ENCODE results near the gene CLCN2. TPM values are rescaled to one million over a fixed set of nuclear protein-coding genes. Genes with fewer than 3 reads are reported as not detected.
A peak's percentile ranks its signal among the peaks of the same experiment; 100 is the strongest.

The CLCN2 gene
- total RNA-seq, 2 donors from 2014 or later, result 6.5 to 10.5 TPM

GRCh38 chr3:184386047-184386806 lies 24.8 kb upstream of the CLCN2 start:
- DNase-seq (ENCODE audit: low spot score) (no peak), ATAC-seq (no peak)
- H3K4me3 Mint-ChIP-seq, result no peak overlapping the region
- H3K4me1 Mint-ChIP-seq (ENCODE audit: low read depth in 2 of 2), result no peaks in the 10 kb centered on the region
- no peak overlapping the region for H3K27ac Mint-ChIP-seq
- H3K9me3 Mint-ChIP-seq, result no peaks in the 10 kb centered on the region
- H3K27me3 Mint-ChIP-seq, result peaks cover 11 to 25% of the 10 kb centered on the region in 2 donors
- no peaks in the 10 kb centered on the region for H3K36me3 Mint-ChIP-seq

- Mint-ChIP-seq H3K4me1 (ENCODE audit: low read depth in 2 of 2) (peaks cover 0 to 3% of the 10 kb centered on the region in 2 donors), H3K27me3 (peaks cover 0 to 21% of the 10 kb centered on the region in 2 donors), H3K36me3 (no peaks in the 10 kb centered on the region), H3K27ac (no peak overlapping the region), H3K4me3 (no peak overlapping the region), H3K9me3 (no peaks in the 10 kb centered on the region)
- DNase-seq (ENCODE audit: low spot score), result no peak
- ATAC-seq, result no peak
These were observed 23.5 kb upstream of the CLCN2 start for GRCh38 chr3:184384856-184385422.

GRCh38 chr3:184384342-184384741 lies 22.9 kb upstream of the CLCN2 start:
- Mint-ChIP-seq H3K4me1 (ENCODE audit: low read depth in 2 of 2) (peaks cover 0 to 4% of the 10 kb centered on the region in 2 donors), H3K4me3 (no peak overlapping the region), H3K36me3 (no peaks in the 10 kb centered on the region), H3K27me3 (peaks cover 2 to 21% of the 10 kb centered on the region in 2 donors), H3K9me3 (no peaks in the 10 kb centered on the region), H3K27ac (no peak overlapping the region)
- DNase-seq (ENCODE audit: low spot score) (no peak), ATAC-seq (no peak)

GRCh38 chr3:184383033-184383740 lies 21.8 kb upstream of the CLCN2 start:
- Mint-ChIP-seq H3K27ac (no peak overlapping the region), H3K36me3 (no peaks in the 10 kb centered on the region), H3K9me3 (no peaks in the 10 kb centered on the region), H3K27me3 (peaks cover 14 to 30% of the 10 kb centered on the region in 2 donors), H3K4me1 (ENCODE audit: low read depth in 2 of 2) (peaks cover 0 to 8% of the 10 kb centered on the region in 2 donors), H3K4me3 (no peak overlapping the region)
- no peak for ATAC-seq
- no peak for DNase-seq (ENCODE audit: low spot score)

- no peaks in the 10 kb centered on the region for H3K9me3 Mint-ChIP-seq
- no peak for ATAC-seq
- H3K27ac Mint-ChIP-seq, result no peak overlapping the region
- no peak overlapping the region for H3K4me3 Mint-ChIP-seq
- no peaks in the 10 kb centered on the region for H3K36me3 Mint-ChIP-seq
- no peak for DNase-seq (ENCODE audit: low spot score)
- peaks cover 0 to 11% of the 10 kb centered on the region in 2 donors for H3K4me1 Mint-ChIP-seq (ENCODE audit: low read depth in 2 of 2)
- peaks cover 21 to 34% of the 10 kb centered on the region in 2 donors for H3K27me3 Mint-ChIP-seq
These were observed 21.1 kb upstream of the CLCN2 start for GRCh38 chr3:184382326-184383032.

- H3K27ac Mint-ChIP-seq, result no peak overlapping the region
- no peaks in the 10 kb centered on the region for H3K9me3 Mint-ChIP-seq
- no peak for ATAC-seq
- peaks cover 30 to 41% of the 10 kb centered on the region in 2 donors for H3K27me3 Mint-ChIP-seq
- peaks cover 0 to 12% of the 10 kb centered on the region in 2 donors for H3K4me1 Mint-ChIP-seq (ENCODE audit: low read depth in 2 of 2)
- no peaks in the 10 kb centered on the region for H3K36me3 Mint-ChIP-seq
- DNase-seq (ENCODE audit: low spot score), result no peak
- no peak overlapping the region for H3K4me3 Mint-ChIP-seq
These were observed 20.1 kb upstream of the CLCN2 start for GRCh38 chr3:184381261-184382224.

GRCh38 chr3:184380627-184381260 lies 19.3 kb upstream of the CLCN2 start:
- Mint-ChIP-seq H3K27ac (no peak overlapping the region), H3K27me3 (peaks cover 38 to 47% of the 10 kb centered on the region in 2 donors), H3K9me3 (no peaks in the 10 kb centered on the region), H3K4me1 (ENCODE audit: low read depth in 2 of 2) (peaks cover 0 to 12% of the 10 kb centered on the region in 2 donors), H3K4me3 (peak overlapping the region; percentile 50), H3K36me3 (no peaks in the 10 kb centered on the region)
- ATAC-seq, result peak; percentile 2 to 44
- DNase-seq (ENCODE audit: low spot score), result no peak

GRCh38 chr3:184380185-184380626 lies 18.8 kb upstream of the CLCN2 start:
- no peaks in the 10 kb centered on the region for H3K9me3 Mint-ChIP-seq

GRCh38 chr3:184379358-184380184 lies 18.2 kb upstream of the CLCN2 start, which contains the start of gene CHRD:
TSS of gene CHRD (plus strand) at chr3:184380054. CDS start at chr3:184380319, 265 bp downstream.
- H3K9me3 Mint-ChIP-seq, result no peaks in the 10 kb centered on the region
- no peak for ATAC-seq

More at GRCh38 chr3:184380185-184380626, 18.8 kb upstream of the CLCN2 start:
- H3K36me3 Mint-ChIP-seq, result no peaks in the 10 kb centered on the region
- no peak overlapping the region for H3K27ac Mint-ChIP-seq
- peaks cover 0 to 12% of the 10 kb centered on the region in 2 donors for H3K4me1 Mint-ChIP-seq (ENCODE audit: low read depth in 2 of 2)
- H3K27me3 Mint-ChIP-seq, result peaks cover 44 to 52% of the 10 kb centered on the region in 2 donors
- no peak overlapping the region for H3K4me3 Mint-ChIP-seq
- DNase-seq (ENCODE audit: low spot score) (no peak), ATAC-seq (peak; percentile 17 to 48)

GRCh38 chr3:184378651-184379357 lies 17.4 kb upstream of the CLCN2 start:
- no peak overlapping the region for H3K27ac Mint-ChIP-seq
- H3K9me3 Mint-ChIP-seq, result no peaks in the 10 kb centered on the region
- DNase-seq (ENCODE audit: low spot score) (no peak), ATAC-seq (no peak)
- H3K4me1 Mint-ChIP-seq (ENCODE audit: low read depth in 2 of 2), result peaks cover 0 to 12% of the 10 kb centered on the region in 2 donors
- H3K36me3 Mint-ChIP-seq, result no peaks in the 10 kb centered on the region
- peak overlapping the region; percentile 66 for H3K4me3 Mint-ChIP-seq
- peaks cover 46 to 51% of the 10 kb centered on the region in 2 donors for H3K27me3 Mint-ChIP-seq

More at GRCh38 chr3:184379358-184380184, 18.2 kb upstream of the CLCN2 start, which contains the start of gene CHRD:
- Mint-ChIP-seq H3K27me3 (peaks cover 46 to 51% of the 10 kb centered on the region in 2 donors), H3K4me3 (peak within 1 kb of the TSS; percentile 66), H3K36me3 (no peaks in the 10 kb centered on the region), H3K4me1 (ENCODE audit: low read depth in 2 of 2) (peaks cover 0 to 12% of the 10 kb centered on the region in 2 donors), H3K27ac (no peak within 1 kb of the TSS)
- no peak for DNase-seq (ENCODE audit: low spot score)

- Mint-ChIP-seq H3K9me3 (no peaks in the 10 kb centered on the region), H3K27me3 (peaks cover 46 to 51% of the 10 kb centered on the region in 2 donors), H3K36me3 (no peaks in the 10 kb centered on the region), H3K4me1 (ENCODE audit: low read depth in 2 of 2) (peaks cover 0 to 12% of the 10 kb centered on the region in 2 donors), H3K4me3 (peak within 1 kb of the TSS; percentile 66), H3K27ac (no peak within 1 kb of the TSS)
- DNase-seq (ENCODE audit: low spot score) (no peak), ATAC-seq (no peak)
These were observed 16.6 kb upstream of the CLCN2 start, which contains the start of gene THPO for GRCh38 chr3:184377882-184378445. TSS of gene THPO (minus strand) at chr3:184378207. CDS start at chr3:184376259, 1,948 bp downstream.
